IMR-90 (cell line): Measurements from ENCODE around the gene KLK12. TPM values are rescaled to one million over a fixed set of nuclear protein-coding genes. Genes with fewer than 3 reads are reported as not detected.

Experiments used
- ATAC-seq: fragments of 200-7000 bp; cut with Tn5 transposase; 2 replicates; pipeline ENCODE4 v1.9.1; 2020; ENCODE audit warnings: low read depth, mild to moderate bottlenecking, moderate library complexity
- BruUV-seq: library from RNA; stranded (reverse); fragments of 400-500 nt; replicated peaks from 2 replicates; lab custom pipeline; 2021; lab: Mats Ljungman, UMichigan
- CTCF ChIA-PET: fragments of 300-600 bp; formaldehyde crosslinking; extraction: SDS; loops from one replicate; lab custom pipeline; 2021; ENCODE audit warnings: antibody characterized with exemption; lab: Yijun Ruan, JAX
- POLR2A ChIA-PET: fragments of 300-600 bp; sonication (Branson Sonifier 250); formaldehyde crosslinking; loops from one replicate; lab custom pipeline; 2022; ENCODE audit warnings: antibody characterized with exemption; ENCODE audit not compliant: unreplicated experiment; lab: Charles Lee
- DNase-seq: peaks from one replicate; pipeline ENCODE4 v3.0.0; 2013
- H2AFZ ChIP-seq: replicated peaks from 2 replicates; pipeline ENCODE3; 2013; ENCODE audit warnings: low read length, mild to moderate bottlenecking; ENCODE audit not compliant: poor library complexity
- H2AK5ac ChIP-seq: 2 replicates; pipeline ENCODE4 v1.6.1; 2013; ENCODE audit warnings: low read depth, low read length, inconsistent platforms
- H2AK9ac ChIP-seq: replicated peaks from 2 replicates; pipeline ENCODE3; 2013; ENCODE audit warnings: mild to moderate bottlenecking, low read depth, low read length, moderate library complexity; ENCODE audit not compliant: poor library complexity
- H2BK120ac ChIP-seq: 2 replicates; pipeline ENCODE4 v1.6.1; 2013; ENCODE audit warnings: low read depth, low read length, inconsistent platforms
- H2BK15ac ChIP-seq: 3 replicates; pipeline ENCODE4 v1.6.1; 2013; ENCODE audit warnings: low read depth, low read length, inconsistent platforms
- H2BK20ac ChIP-seq: 2 replicates; pipeline ENCODE4 v1.6.1; 2013; ENCODE audit warnings: low read depth, mild to moderate bottlenecking, inconsistent platforms, low read length, moderate library complexity
- H2BK5ac ChIP-seq: 2 replicates; pipeline ENCODE4 v1.6.1; 2013; ENCODE audit warnings: mild to moderate bottlenecking, low read depth, low read length, inconsistent platforms; ENCODE audit not compliant: poor library complexity, severe bottlenecking
- H3K14ac ChIP-seq: replicated peaks from 2 replicates; pipeline ENCODE4 v1.6.1; 2013; ENCODE audit warnings: low read depth, low read length, inconsistent platforms
- H3K18ac ChIP-seq: 2 replicates; pipeline ENCODE4 v1.6.1; 2013; ENCODE audit warnings: low read depth, low read length, control low read depth
- H3K23ac ChIP-seq: 2 replicates; pipeline ENCODE4 v1.6.1; 2013; ENCODE audit warnings: low read depth, low read length, inconsistent platforms
- H3K27ac ChIP-seq: 2 replicates; pipeline ENCODE4 v1.5.1; 2013; ENCODE audit warnings: mild to moderate bottlenecking, control low read depth, low read length; ENCODE audit not compliant: insufficient read depth
- H3K27me3 ChIP-seq: 2 replicates; pipeline ENCODE4 v1.6.1; 2013; ENCODE audit warnings: low read length; ENCODE audit not compliant: control insufficient read depth, insufficient read depth
- H3K36me3 ChIP-seq: 2 replicates; pipeline ENCODE4 v1.6.1; 2013; ENCODE audit warnings: low read length, mixed read lengths; ENCODE audit not compliant: control insufficient read depth, insufficient read depth
- H3K4ac ChIP-seq: 2 replicates; pipeline ENCODE4 v1.6.1; 2013; ENCODE audit warnings: low read depth, low read length, inconsistent platforms
- H3K4me1 ChIP-seq: 2 replicates; pipeline ENCODE4 v1.6.1; 2013; ENCODE audit warnings: low read length, mixed read lengths; ENCODE audit not compliant: control insufficient read depth, insufficient read depth
- H3K4me2 ChIP-seq: 2 replicates; pipeline ENCODE4 v1.6.1; 2013; ENCODE audit warnings: low read depth, mild to moderate bottlenecking, control low read depth, low read length, moderate library complexity
- H3K4me3 ChIP-seq: 2 replicates; pipeline ENCODE4 v1.5.1; 2013; ENCODE audit warnings: low read depth, mild to moderate bottlenecking, control low read depth, low read length, moderate library complexity; ENCODE audit not compliant: insufficient read depth
- H3K56ac ChIP-seq: 2 replicates; pipeline ENCODE4 v1.6.1; 2013; ENCODE audit warnings: low read length, inconsistent platforms; ENCODE audit not compliant: insufficient read depth; ENCODE audit errors: extremely low read depth
- H3K79me1 ChIP-seq, 2 experiments: 2 replicates each; pipeline ENCODE4 v1.6.1; 2013; ENCODE audit warnings: low read length in 2 of 2, inconsistent platforms in 1 of 2, low read depth in 1 of 2
- H3K9ac ChIP-seq: 2 replicates; pipeline ENCODE4 v1.6.1; 2013; ENCODE audit warnings: low read depth, low read length, control low read depth
- H3K9me1 ChIP-seq: 2 replicates; pipeline ENCODE4 v1.6.1; 2013; ENCODE audit warnings: low read length, inconsistent platforms; ENCODE audit not compliant: insufficient read depth
- H3K9me3 ChIP-seq: 2 replicates; pipeline ENCODE4 v1.6.1; 2013; ENCODE audit warnings: low read length; ENCODE audit not compliant: control insufficient read depth, insufficient read depth
- H4K20me1 ChIP-seq: 2 replicates; pipeline ENCODE4 v1.6.1; 2013; ENCODE audit warnings: low read length, inconsistent platforms; ENCODE audit not compliant: insufficient read depth
- H4K5ac ChIP-seq: 2 replicates; pipeline ENCODE4 v1.6.1; 2013; ENCODE audit warnings: mild to moderate bottlenecking, low read depth, low read length, control low read depth
- H4K8ac ChIP-seq, 2 experiments: 2 replicates each; pipeline ENCODE4 v1.6.1; 2013; ENCODE audit warnings: low read depth in 2 of 2, low read length in 2 of 2, control low read depth in 1 of 2, inconsistent platforms in 1 of 2
- H4K91ac ChIP-seq: 2 replicates; pipeline ENCODE4 v1.6.1; 2013; ENCODE audit warnings: low read depth, low read length, inconsistent platforms; ENCODE audit not compliant: insufficient read depth
- CEBPB ChIP-seq: IDR thresholded peaks from 2 replicates; pipeline ENCODE4 v1.6.1; 2012; ENCODE audit warnings: low read depth, low read length, improper control_type of control experiment
- MAZ ChIP-seq: IDR thresholded peaks from 2 replicates; pipeline ENCODE4 v1.6.1; 2012; ENCODE audit warnings: low read depth, mild to moderate bottlenecking, low read length, improper control_type of control experiment, moderate library complexity, borderline replicate concordance
- MXI1 ChIP-seq: IDR thresholded peaks from 2 replicates; pipeline ENCODE4 v1.6.1; 2012; ENCODE audit warnings: low read depth, mild to moderate bottlenecking, low read length, moderate library complexity, borderline replicate concordance
- RCOR1 ChIP-seq: IDR thresholded peaks from 2 replicates; pipeline ENCODE4 v1.6.1; 2012; ENCODE audit warnings: mild to moderate bottlenecking, low read length, improper control_type of control experiment; ENCODE audit not compliant: insufficient replicate concordance
- RFX5 ChIP-seq: IDR thresholded peaks from 2 replicates; pipeline ENCODE4 v1.8.0; 2012; ENCODE audit warnings: low read depth, mild to moderate bottlenecking, low read length, moderate library complexity
- SMC3 ChIP-seq: fragments of 150-350 bp; IDR thresholded peaks from 2 replicates; pipeline ENCODE4 v1.6.1; 2016; ENCODE audit warnings: low read depth, mild to moderate bottlenecking, antibody characterized with exemption, low read length, moderate library complexity
- WGBS, 2 experiments: methylation state at CpG; one replicate each; pipeline versions ENCODE4 v1.1.5 to v1.1.7; 2013; ENCODE audit warnings: missing lambda C conversion rate in 2 of 2; ENCODE audit not compliant: insufficient read length in 1 of 2; ENCODE audit errors: extremely low coverage in 2 of 2; 5-methylcytosine and 5-hydroxymethylcytosine counted together
- dilution Hi-C: fragments of 300-500 bp; cut with HindIII; formaldehyde crosslinking; loops from one replicate; pipeline ENCODE4 v1.14.3; 2018; ENCODE audit warnings: low sequenced_read_pairs; ENCODE audit not compliant: unreplicated experiment
- in situ Hi-C: fragments of 300-500 bp; cut with MboI; formaldehyde crosslinking; loops from 3 replicates; pipeline ENCODE4 v1.14.3; 2019; ENCODE audit warnings: low sequenced_read_pairs, inconsistent platforms, mixed read lengths
- intact Hi-C: fragments of 100-400 bp; cut with micrococcal nuclease; formaldehyde crosslinking; loops from 2 replicates; pipeline ENCODE4 v1.10.0; 2022
- polyA plus RNA-seq, 3 experiments: library from polyadenylated mRNA; depleted of rRNA; stranded (reverse); fragments of >200 nt; gene quantifications; 2 replicates each; pipeline ENCODE4 v1.2.3, GENCODE V29; 2012; ENCODE audit warnings: low replicate concordance in 1 of 3
- total RNA-seq: library from RNA; depleted of rRNA; stranded (reverse); fragments of >200 nt; gene quantifications from 2 replicates; pipeline ENCODE4 v1.2.3, GENCODE V29; 2012
- TF ChIP-seq, protein P1 (sequence below): conservative IDR thresholded peaks from 2 replicates; pipeline ENCODE4 v1.5.1; 2012; ENCODE audit warnings: mild to moderate bottlenecking, low read depth, low read length, improper control_type of control experiment

The KLK12 gene
- total and polyA plus RNA-seq, 2 of the 4 experiments (the other 2 are of a cell fraction), result not detected

DNA sequence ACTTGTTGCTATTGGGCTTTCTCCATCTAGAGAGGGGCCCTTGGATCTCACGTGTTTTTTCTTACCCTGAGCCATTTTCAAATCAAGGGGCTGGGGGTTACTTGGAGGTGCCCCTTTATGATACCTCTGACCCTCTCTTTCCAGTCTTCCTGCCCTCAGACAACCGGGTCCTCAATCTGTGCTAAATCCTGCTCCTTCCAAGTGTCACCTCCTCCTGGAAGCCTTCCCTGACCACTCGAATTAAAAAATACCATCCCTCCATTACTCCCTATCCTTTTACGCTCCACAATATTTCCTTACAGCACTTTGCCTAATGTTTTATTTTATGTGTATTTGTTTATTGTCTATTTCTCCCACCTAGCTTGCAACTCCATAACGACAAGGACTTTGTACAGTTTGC, 36.7 kb downstream of the KLK12 start:
- H2AK5ac ChIP-seq, result no peak overlapping the region
- in situ Hi-C loops, result no loop called here
- H3K79me1 ChIP-seq, result no peaks in the 10 kb centered on the region
- H4K8ac ChIP-seq, result no peak overlapping the region
- dilution Hi-C loops, result no loop called here
- no peak overlapping the region for H2AK9ac ChIP-seq
- H3K4ac ChIP-seq, result no peak overlapping the region
- intact Hi-C loops, result no loop called here
- CTCF ChIA-PET, result no interaction called here
- ATAC-seq (no peak), DNase-seq (no peak)
- no peak overlapping the region for H3K56ac ChIP-seq
- H2BK20ac ChIP-seq, result no peak overlapping the region
- TF ChIP-seq RFX5, result no peak
- no peak for TF ChIP-seq CEBPB
- TF ChIP-seq MXI1, result no peak
- TF ChIP-seq MAZ, result no peak
- no peak for TF ChIP-seq RCOR1
- TF ChIP-seq, protein P1, sequence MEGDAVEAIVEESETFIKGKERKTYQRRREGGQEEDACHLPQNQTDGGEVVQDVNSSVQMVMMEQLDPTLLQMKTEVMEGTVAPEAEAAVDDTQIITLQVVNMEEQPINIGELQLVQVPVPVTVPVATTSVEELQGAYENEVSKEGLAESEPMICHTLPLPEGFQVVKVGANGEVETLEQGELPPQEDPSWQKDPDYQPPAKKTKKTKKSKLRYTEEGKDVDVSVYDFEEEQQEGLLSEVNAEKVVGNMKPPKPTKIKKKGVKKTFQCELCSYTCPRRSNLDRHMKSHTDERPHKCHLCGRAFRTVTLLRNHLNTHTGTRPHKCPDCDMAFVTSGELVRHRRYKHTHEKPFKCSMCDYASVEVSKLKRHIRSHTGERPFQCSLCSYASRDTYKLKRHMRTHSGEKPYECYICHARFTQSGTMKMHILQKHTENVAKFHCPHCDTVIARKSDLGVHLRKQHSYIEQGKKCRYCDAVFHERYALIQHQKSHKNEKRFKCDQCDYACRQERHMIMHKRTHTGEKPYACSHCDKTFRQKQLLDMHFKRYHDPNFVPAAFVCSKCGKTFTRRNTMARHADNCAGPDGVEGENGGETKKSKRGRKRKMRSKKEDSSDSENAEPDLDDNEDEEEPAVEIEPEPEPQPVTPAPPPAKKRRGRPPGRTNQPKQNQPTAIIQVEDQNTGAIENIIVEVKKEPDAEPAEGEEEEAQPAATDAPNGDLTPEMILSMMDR, result no peak
- TF ChIP-seq SMC3, result no peak
- BruUV-seq, result no TSS peak
- no peaks in the 10 kb centered on the region for H3K36me3 ChIP-seq
- no peak overlapping the region for H3K27ac ChIP-seq
- no peak overlapping the region for H3K4me2 ChIP-seq
- no peak overlapping the region for H4K5ac ChIP-seq
- no peak overlapping the region for H3K9ac ChIP-seq
- no peaks in the 10 kb centered on the region for H3K9me1 ChIP-seq
- no peak overlapping the region for H2BK120ac ChIP-seq
- H3K27me3 ChIP-seq, result no peaks in the 10 kb centered on the region
- H3K9me3 ChIP-seq, result peaks cover 14% of the 10 kb centered on the region
- H3K23ac ChIP-seq, result no peak overlapping the region
- POLR2A ChIA-PET, result no interaction called here
- H2AFZ ChIP-seq, result no peak overlapping the region
- no peak overlapping the region for H3K18ac ChIP-seq
- WGBS, 2 experiments, result 100% methylated on average over 2 of the region's 5 CpGs; no CpG with 5 or more reads in 1 of the 2 experiments
- H4K91ac ChIP-seq, result no peak overlapping the region
- H3K4me3 ChIP-seq, result no peak overlapping the region
- no peak overlapping the region for H2BK15ac ChIP-seq
- no peak overlapping the region for H3K14ac ChIP-seq
- no peak overlapping the region for H2BK5ac ChIP-seq
- no peaks in the 10 kb centered on the region; the same call in 1 of the 2 replicates for H4K20me1 ChIP-seq
- H3K4me1 ChIP-seq, result no peaks in the 10 kb centered on the region
